Adipose tissue (tissue), 3 donors: ENCODE data around the gene KCTD1. TPM values are rescaled to one million over a fixed set of nuclear protein-coding genes. Genes with fewer than 3 reads are reported as not detected.

ENCODE experiments used
- H3K27ac ChIP-seq: one replicate; pipeline ENCODE4 v1.5.1; 2013; ENCODE audit warnings: low read depth, low read length
- WGBS, 3 donors: extraction: QIAGEN DNeasy Blood & Tissue Kit; methylation state at CpG; one replicate each; pipeline ENCODE4 v1.1.7; 2013; 5-methylcytosine and 5-hydroxymethylcytosine counted together
- polyA plus RNA-seq, 3 donors: library from polyadenylated mRNA; stranded (reverse); fragments of 200-250 nt; gene quantifications; one replicate each; pipeline ENCODE4 v1.2.3, GENCODE V29; 2013
- donor health status: healthy with polysubstance abuse.
- donor health status: Bipolar disorder and iron deficiency.
- donor health status: healthy.

Gene KCTD1
- polyA plus RNA-seq, 3 donors: 4.4 to 12.4 (median 6.5) TPM

- H3K27ac ChIP-seq: no peak overlapping the region
- WGBS, 3 donors: 75 to 82% (median 81%) methylated on average over 10 of the region's 10 CpGs
These were observed 78.2 kb downstream of the KCTD1 start for GRCh38 chr18:26470011-26470637.

DNA sequence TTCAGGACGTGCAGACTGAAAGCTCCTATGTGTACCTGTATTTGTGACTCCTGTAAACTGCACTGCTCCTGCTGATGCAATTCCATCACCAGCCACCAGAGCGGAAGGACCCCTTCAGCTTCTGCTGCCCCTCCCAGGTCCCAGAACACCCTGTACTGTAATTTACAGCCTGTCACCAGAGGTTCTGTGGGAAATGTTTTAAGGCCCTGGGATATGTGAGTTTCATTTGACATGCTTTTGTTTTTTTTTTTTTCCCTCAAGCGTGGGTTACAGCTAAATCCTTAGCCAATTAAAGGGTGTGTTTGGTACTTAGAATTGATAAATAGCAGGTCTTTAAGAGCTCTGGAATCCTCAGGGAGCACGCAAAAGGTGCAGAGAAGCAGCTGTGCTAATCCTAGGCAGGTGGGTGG lies 79.4 kb downstream of the KCTD1 start:
- 67 to 76% (median 75%) methylated on average over 4 of the region's 4 CpGs for WGBS, 3 donors
- H3K27ac ChIP-seq: no peak overlapping the region

DNA sequence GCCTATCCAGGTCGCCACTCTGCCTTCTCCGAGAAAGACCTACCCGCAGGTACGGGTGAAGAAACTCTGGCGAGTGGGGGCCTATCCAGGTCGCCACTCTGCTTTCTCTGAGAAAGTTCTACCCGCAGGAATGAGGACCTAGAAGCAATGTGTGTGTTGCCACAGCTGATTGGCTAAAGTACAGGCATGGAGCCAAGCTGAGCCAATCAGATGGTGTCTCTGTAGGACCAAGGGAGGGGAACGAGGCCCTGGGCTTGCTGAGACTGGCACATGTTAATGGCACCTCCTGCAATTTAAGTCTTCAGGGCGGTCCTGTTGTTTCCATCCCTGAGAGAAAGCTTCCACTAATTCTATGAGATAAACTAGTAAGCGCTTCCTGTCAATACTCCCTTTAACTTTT lies 82.3 kb downstream of the KCTD1 start:
- H3K27ac ChIP-seq: no peak overlapping the region
- WGBS, 3 donors: 84 to 100% (median 97%) methylated on average over 7 to 10 of the region's 10 CpGs

DNA sequence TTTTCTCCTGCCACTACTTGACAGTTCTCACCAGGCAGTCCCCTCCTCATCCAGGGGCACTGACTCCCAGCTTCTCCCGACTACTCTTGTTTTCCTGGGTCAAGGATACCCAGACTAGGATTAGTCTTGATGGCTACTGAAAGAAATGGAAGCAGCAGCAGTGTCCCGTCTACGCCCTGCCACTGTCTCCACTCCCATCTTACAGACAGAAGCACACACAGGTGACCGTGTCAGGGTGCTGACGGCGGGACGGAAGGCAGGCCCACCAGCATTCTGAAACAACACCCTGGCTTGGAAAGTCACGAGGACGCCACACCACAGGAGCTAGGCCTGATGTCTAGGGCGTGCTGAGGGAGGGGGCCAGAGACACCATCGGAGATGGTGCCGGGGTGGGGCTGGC lies 82.9 kb downstream of the KCTD1 start:
- no peak overlapping the region for H3K27ac ChIP-seq
- 95 to 97% (median 96%) methylated on average over 11 to 12 of the region's 12 CpGs for WGBS, 3 donors

DNA sequence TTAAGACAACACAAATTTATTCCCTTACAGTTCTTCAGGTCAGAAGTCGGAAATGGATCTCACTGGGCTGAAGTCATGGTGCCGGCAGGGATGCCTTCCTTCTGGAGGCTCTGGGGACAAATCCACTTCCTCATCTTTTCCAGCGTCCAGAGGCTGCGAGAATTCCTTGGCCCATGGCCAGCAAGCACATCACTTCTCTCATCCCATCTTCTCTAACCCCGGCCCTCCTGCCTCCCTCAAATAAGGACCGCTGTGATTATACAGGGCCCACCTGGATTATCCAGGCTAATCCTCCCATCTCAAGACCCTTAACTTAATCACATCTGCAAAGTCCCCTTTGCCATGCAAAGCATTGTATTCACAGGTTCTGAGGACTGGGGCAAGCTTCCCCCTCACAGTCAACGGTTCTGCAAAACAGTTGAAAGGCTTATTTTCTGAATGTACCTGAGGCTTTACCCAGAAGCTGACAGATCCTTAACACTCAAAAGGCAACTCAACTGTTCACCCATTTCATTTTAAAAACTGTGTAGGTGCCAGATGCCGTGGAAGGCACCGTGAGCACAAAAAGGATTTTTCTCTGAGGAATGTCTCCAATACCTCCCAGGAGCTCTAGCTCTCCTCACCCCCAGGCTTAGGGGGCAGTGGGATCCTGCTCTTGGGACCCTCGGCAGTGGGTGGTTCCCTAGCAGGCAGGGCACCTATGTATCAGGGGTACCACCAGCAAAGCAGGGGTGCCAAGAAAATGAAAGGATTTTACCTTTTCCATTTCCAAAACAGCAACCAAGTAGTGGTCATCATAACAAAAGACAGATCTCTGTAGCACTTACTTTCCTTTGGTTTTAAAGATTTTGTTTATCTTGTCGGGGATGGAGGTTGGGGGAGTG lies 84.0 kb downstream of the KCTD1 start:
- H3K27ac ChIP-seq: no peak overlapping the region
- 77 to 85% (median 80%) methylated on average over 11 of the region's 11 CpGs for WGBS, 3 donors

DNA sequence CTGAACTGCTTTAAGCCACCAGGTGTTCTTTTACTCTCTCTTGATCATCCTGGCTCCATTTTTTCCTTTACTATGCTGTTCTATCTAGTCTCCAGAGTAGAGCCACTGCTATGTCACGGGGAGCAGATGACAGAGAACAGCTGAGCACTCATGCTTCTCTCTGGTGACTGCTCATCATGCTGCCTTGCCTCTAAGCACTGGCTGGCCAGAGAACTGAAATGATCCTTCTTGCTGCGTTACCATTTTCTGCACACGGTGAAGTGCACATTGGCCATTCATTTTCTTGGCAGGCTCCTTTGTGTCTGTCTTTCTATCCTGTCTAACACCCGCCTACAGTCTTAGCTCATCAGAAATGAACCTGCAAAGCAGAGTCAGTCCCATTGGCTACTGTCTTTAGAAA lies 86.0 kb downstream of the KCTD1 start:
- 91 to 94% (median 91%) methylated on average over 4 of the region's 4 CpGs for WGBS, 3 donors
- H3K27ac ChIP-seq: no peak overlapping the region

GRCh38 chr18:26461405-26461804 lies 86.9 kb downstream of the KCTD1 start:
- 68 to 82% (median 76%) methylated on average over 3 of the region's 3 CpGs for WGBS, 3 donors

DNA sequence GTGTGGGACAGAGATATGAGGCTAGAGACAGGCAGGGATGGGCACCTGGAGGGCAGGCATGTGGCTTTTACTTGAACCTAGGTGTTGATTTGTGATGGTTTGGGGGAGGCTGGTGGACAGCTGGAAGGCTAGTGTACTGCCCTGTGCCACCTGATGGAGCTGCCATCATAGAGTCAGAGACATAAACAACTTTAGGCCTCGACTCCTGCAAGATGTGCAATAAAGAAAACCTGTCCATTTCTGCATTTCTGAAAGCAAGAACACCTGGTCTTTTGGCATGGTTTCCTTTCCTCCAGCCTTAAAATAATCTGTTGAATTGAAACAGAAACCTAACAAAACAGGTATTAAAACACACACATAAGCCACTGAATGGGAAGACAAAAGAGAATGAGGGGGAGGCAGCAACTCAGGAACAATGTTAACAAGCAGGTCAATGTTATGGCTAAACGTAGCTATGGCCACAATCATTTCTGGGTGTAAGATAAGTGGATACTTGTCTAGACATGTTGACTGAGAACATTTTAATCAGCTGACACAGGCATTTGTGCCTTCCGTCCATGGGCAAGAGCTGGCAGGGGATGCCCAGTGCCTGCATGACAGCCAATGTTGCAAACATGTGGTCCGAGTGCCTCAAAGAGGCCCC lies 87.8 kb downstream of the KCTD1 start:
- 33 to 75% (median 66%) methylated on average over 4 of the region's 4 CpGs for WGBS, 3 donors
- H3K27ac ChIP-seq: no peak overlapping the region

More at GRCh38 chr18:26461405-26461804, 86.9 kb downstream of the KCTD1 start:
- H3K27ac ChIP-seq: no peak overlapping the region

GRCh38 chr18:26459884-26460283 lies 88.5 kb downstream of the KCTD1 start:
- no peak overlapping the region for H3K27ac ChIP-seq
- 93 to 98% (median 98%) methylated on average over 3 of the region's 3 CpGs for WGBS, 3 donors

DNA sequence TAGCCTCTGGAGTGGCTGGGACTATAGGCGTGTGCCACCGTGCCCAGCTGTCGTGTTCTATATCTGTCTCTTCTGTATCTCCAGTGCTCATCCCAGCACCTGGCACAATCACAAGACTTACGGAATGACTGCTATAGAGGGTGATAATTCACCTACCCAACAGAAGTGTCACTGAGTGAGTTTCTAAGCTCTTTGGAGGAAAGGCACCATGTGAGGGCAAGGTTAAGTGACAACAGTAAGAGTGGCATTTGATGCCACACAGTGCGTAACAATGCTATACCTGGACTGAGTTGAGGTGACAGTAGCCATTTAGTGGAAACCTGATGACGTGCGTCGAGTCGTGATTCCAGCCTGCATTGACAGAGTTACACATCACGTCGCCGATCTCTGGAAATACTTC lies 89.0 kb downstream of the KCTD1 start:
- no peak overlapping the region for H3K27ac ChIP-seq
- 97 to 98% (median 98%) methylated on average over 12 of the region's 12 CpGs for WGBS, 3 donors

GRCh38 chr18:26458526-26459232 lies 89.7 kb downstream of the KCTD1 start:
- H3K27ac ChIP-seq: no peak overlapping the region
- WGBS, 3 donors: 55 to 70% (median 67%) methylated on average over 9 of the region's 9 CpGs

DNA sequence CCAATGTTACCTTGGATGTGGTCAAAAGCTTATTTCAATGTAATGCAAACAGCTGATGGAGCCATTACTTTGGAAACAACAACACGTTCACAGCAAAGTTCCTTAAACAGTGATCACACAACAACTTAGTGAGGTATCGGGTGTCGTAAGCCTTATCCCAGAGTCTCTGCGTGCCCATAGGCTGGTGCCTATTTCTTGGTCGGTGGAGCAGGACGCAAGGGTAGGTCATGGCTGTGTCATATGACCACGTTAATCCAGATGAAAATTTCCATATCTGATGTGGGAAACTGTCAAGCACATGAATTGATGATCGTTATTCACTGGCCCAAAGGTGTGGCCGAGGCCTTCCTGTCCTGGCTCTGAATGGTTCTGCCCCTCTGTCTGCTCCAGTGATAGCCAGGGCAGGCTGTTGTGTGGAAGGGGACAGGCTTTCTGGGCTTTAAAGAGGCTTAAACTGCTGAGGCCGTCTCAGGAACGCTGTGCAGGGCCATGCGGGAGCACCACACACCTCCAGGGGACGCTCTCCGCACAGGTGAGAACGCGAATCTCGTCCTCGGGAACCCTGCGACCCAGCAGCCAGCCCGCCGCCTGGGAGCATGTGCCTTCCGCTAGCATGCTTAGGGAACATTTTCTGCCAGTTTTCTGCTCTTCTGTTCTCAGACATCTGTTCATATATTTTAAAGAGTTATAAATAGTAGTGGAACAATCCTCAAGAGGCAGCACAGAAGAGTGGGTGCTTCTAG lies 90.6 kb downstream of the KCTD1 start:
- no peak overlapping the region for H3K27ac ChIP-seq
- WGBS, 3 donors: 81 to 83% (median 82%) methylated on average over 22 of the region's 22 CpGs

- WGBS, 3 donors: 92 to 96% (median 95%) methylated on average over 4 of the region's 4 CpGs
- no peak overlapping the region for H3K27ac ChIP-seq
These were observed 91.2 kb downstream of the KCTD1 start for GRCh38 chr18:26457195-26457594.

DNA sequence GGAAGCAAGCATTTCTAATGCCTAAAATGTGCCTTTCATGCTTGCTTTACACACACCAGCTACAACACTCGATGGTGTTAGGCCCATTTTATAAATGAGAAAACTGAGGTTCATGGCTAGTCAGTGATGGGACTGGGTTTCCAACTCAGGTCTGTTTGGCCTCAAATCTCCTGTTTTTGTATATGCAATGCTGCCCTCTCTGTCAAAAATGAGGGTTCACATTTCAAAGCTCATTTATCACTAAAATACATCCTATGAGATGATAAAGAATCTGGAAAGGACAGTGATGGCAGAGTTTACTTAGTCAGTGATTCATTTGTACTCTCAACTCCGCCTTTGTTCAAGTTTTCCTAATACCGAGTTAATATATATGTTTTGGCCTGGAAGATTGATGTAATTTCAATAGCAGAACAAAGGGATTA lies 92.3 kb downstream of the KCTD1 start:
- 75 to 88% (median 86%) methylated on average over 3 of the region's 3 CpGs for WGBS, 3 donors
- H3K27ac ChIP-seq: no peak overlapping the region

GRCh38 chr18:26455639-26456038 lies 92.7 kb downstream of the KCTD1 start:
- H3K27ac ChIP-seq: no peak overlapping the region
- WGBS, 3 donors: 96 to 97% (median 96%) methylated on average over 15 of the region's 15 CpGs

GRCh38 chr18:26454616-26455015 lies 93.7 kb downstream of the KCTD1 start:
- no peak overlapping the region for H3K27ac ChIP-seq
- 93 to 97% (median 94%) methylated on average over 6 of the region's 6 CpGs for WGBS, 3 donors

GRCh38 chr18:26454192-26454591 lies 94.2 kb downstream of the KCTD1 start:
- WGBS, 3 donors: 88 to 94% (median 93%) methylated on average over 3 of the region's 3 CpGs

GRCh38 chr18:26453386-26453901 lies 94.9 kb downstream of the KCTD1 start:
- 90 to 93% (median 91%) methylated on average over 4 of the region's 4 CpGs for WGBS, 3 donors
- no peak overlapping the region for H3K27ac ChIP-seq

More at GRCh38 chr18:26454192-26454591, 94.2 kb downstream of the KCTD1 start:
- no peak overlapping the region for H3K27ac ChIP-seq
